Neural crest cell (in vitro differentiated cells): ENCODE data around the gene CNTNAP4. TPM values are rescaled to one million over a fixed set of nuclear protein-coding genes. Genes with fewer than 3 reads are reported as not detected.

Source experiments
- DNase-seq: peaks from one replicate; pipeline ENCODE4 v3.0.0; 2021; ENCODE audit warnings: low read depth, mixed read lengths, low spot score
- H3K27ac Mint-ChIP-seq: one replicate; pipeline ENCODE4 v1.8.0; 2021; ENCODE audit warnings: mild to moderate bottlenecking, mixed read lengths; ENCODE audit not compliant: unreplicated experiment
- H3K27me3 Mint-ChIP-seq: 2 replicates; pipeline ENCODE4 v1.8.0; 2021; ENCODE audit warnings: low read depth, mild to moderate bottlenecking, mixed read lengths
- H3K36me3 Mint-ChIP-seq: 2 replicates; pipeline ENCODE4 v1.8.0; 2021; ENCODE audit warnings: low read depth, mild to moderate bottlenecking, mixed read lengths
- H3K4me1 Mint-ChIP-seq: 2 replicates; pipeline ENCODE4 v1.8.0; 2021; ENCODE audit warnings: mixed read lengths
- H3K4me3 Mint-ChIP-seq: one replicate; pipeline ENCODE4 v1.8.0; 2021; ENCODE audit warnings: mild to moderate bottlenecking, mixed read lengths
- H3K9me3 Mint-ChIP-seq: 2 replicates; pipeline ENCODE4 v1.8.0; 2021; ENCODE audit warnings: mixed read lengths
- total RNA-seq: library from RNA; stranded (reverse); gene quantifications from 2 replicates; pipeline ENCODE4 v1.2.1, GENCODE V29; 2021
- TF ChIP-seq, protein P1 (sequence below): fragments of 200-600 bp; sonication (generic); conservative IDR thresholded peaks from 2 replicates; pipeline ENCODE4 v1.5.0; 2021; ENCODE audit warnings: antibody characterized with exemption, mild to moderate bottlenecking

CNTNAP4 gene
- total RNA-seq, 1 donor from 2014 or later: 0.07 TPM

GRCh38 chr16:76441876-76442275, 164.7 kb downstream of the CNTNAP4 start:
- no peaks in the 10 kb centered on the region for H3K36me3 Mint-ChIP-seq
- no peak for DNase-seq
- no peak overlapping the region for H3K4me3 Mint-ChIP-seq
- H3K27ac Mint-ChIP-seq: no peak overlapping the region
- TF ChIP-seq, protein P1, sequence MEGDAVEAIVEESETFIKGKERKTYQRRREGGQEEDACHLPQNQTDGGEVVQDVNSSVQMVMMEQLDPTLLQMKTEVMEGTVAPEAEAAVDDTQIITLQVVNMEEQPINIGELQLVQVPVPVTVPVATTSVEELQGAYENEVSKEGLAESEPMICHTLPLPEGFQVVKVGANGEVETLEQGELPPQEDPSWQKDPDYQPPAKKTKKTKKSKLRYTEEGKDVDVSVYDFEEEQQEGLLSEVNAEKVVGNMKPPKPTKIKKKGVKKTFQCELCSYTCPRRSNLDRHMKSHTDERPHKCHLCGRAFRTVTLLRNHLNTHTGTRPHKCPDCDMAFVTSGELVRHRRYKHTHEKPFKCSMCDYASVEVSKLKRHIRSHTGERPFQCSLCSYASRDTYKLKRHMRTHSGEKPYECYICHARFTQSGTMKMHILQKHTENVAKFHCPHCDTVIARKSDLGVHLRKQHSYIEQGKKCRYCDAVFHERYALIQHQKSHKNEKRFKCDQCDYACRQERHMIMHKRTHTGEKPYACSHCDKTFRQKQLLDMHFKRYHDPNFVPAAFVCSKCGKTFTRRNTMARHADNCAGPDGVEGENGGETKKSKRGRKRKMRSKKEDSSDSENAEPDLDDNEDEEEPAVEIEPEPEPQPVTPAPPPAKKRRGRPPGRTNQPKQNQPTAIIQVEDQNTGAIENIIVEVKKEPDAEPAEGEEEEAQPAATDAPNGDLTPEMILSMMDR: no peak
- peaks cover 2% of the 10 kb centered on the region for H3K9me3 Mint-ChIP-seq
- H3K4me1 Mint-ChIP-seq: peaks cover 22% of the 10 kb centered on the region
- H3K27me3 Mint-ChIP-seq: no peaks in the 10 kb centered on the region

GRCh38 chr16:76443973-76444372, 166.8 kb downstream of the CNTNAP4 start:
- TF ChIP-seq, protein P1: no peak
- no peaks in the 10 kb centered on the region for H3K36me3 Mint-ChIP-seq
- no peaks in the 10 kb centered on the region for H3K27me3 Mint-ChIP-seq
- H3K9me3 Mint-ChIP-seq: peaks cover 2% of the 10 kb centered on the region
- H3K4me1 Mint-ChIP-seq: peaks cover 22% of the 10 kb centered on the region
- DNase-seq: no peak
- H3K4me3 Mint-ChIP-seq: no peak overlapping the region
- H3K27ac Mint-ChIP-seq: no peak overlapping the region

DNA sequence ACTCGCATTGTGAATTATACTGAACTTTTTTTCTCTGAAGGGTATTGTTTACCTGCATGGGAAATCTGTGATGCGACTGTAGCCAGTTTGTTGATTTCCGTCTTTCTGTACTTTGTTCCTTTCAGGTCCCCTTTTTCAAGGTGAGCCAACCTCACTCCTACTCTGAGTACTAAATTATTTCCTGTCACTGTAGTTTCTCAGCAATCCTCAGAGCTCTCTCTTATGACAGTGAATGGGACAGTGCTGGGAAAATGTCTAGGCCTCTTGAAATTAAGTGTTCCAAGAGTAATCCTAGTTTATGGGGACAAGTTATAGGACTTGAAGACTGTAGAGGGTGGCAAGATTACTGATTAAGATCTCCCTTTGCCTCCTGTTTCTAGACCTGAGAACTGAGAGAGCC, 167.6 kb downstream of the CNTNAP4 start:
- no peak overlapping the region for H3K4me3 Mint-ChIP-seq
- no peaks in the 10 kb centered on the region for H3K36me3 Mint-ChIP-seq
- peaks cover 2% of the 10 kb centered on the region for H3K9me3 Mint-ChIP-seq
- no peaks in the 10 kb centered on the region for H3K27me3 Mint-ChIP-seq
- no peak overlapping the region for H3K27ac Mint-ChIP-seq
- no peak for DNase-seq
- TF ChIP-seq, protein P1: no peak
- peaks cover 22% of the 10 kb centered on the region for H3K4me1 Mint-ChIP-seq

DNA sequence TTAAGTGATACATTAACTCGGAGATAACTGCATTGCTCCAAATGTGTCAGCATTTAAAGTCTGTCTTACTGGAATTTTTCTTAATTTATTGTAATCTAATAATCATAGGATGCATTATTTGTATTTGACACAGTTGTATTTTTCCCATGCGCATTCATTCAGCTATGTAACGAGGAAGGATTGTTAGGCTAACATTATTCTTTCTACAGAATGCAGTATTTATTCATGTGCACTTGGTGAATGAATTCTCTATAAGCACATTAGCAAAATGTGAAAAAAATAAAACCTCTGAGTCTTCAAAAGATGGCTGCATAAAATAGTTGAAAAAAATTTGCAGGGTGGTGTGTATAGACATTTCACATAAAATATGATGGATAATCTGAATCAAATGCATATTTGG, 168.6 kb downstream of the CNTNAP4 start:
- TF ChIP-seq, protein P1: no peak
- H3K9me3 Mint-ChIP-seq: peaks cover 2% of the 10 kb centered on the region
- no peak overlapping the region for H3K27ac Mint-ChIP-seq
- H3K4me1 Mint-ChIP-seq: peaks cover 18% of the 10 kb centered on the region
- DNase-seq: no peak
- no peaks in the 10 kb centered on the region for H3K27me3 Mint-ChIP-seq
- no peak overlapping the region for H3K4me3 Mint-ChIP-seq
- no peaks in the 10 kb centered on the region for H3K36me3 Mint-ChIP-seq

DNA sequence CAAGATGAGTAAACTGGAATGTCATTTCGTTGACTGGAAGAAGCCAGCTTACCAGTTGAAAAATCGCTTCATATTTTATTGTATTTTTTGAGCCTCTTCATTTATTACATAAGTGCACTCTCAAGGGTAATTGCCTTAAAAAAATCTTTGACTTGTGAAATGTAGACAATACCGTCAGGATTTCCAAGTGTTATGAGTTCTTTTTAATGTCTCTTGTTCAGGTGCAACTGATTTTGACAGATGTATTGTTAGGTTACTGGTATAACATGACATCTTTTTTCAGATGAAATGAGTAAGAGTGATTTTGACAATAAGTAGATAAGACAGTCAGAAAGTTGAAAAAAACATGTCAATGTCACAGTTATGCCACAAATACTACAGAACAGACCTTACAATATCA, 169.1 kb downstream of the CNTNAP4 start:
- no peaks in the 10 kb centered on the region for H3K36me3 Mint-ChIP-seq
- no peak for DNase-seq
- H3K27ac Mint-ChIP-seq: no peak overlapping the region
- peaks cover 13% of the 10 kb centered on the region for H3K4me1 Mint-ChIP-seq
- TF ChIP-seq, protein P1: no peak
- H3K27me3 Mint-ChIP-seq: no peaks in the 10 kb centered on the region
- no peak overlapping the region for H3K4me3 Mint-ChIP-seq
- H3K9me3 Mint-ChIP-seq: peaks cover 2% of the 10 kb centered on the region

- no peak overlapping the region for H3K27ac Mint-ChIP-seq
- TF ChIP-seq, protein P1: no peak
- no peaks in the 10 kb centered on the region for H3K4me1 Mint-ChIP-seq
- H3K4me3 Mint-ChIP-seq: no peak overlapping the region
- H3K27me3 Mint-ChIP-seq: no peaks in the 10 kb centered on the region
- no peaks in the 10 kb centered on the region for H3K36me3 Mint-ChIP-seq
- no peaks in the 10 kb centered on the region for H3K9me3 Mint-ChIP-seq
- DNase-seq: no peak
These were observed 173.7 kb downstream of the CNTNAP4 start for GRCh38 chr16:76450890-76451289.
